NCI-H82 treated with DMSO at 0.1 percent for 48 hours (cell line): ENCODE measurements around the gene OR6K3.

Experiments
- DNase-seq: peaks from one replicate; lab custom pipeline; 2025; ENCODE audit not compliant: unreplicated experiment; lab: John Stamatoyannopoulos, UW

OR6K3 gene

DNA sequence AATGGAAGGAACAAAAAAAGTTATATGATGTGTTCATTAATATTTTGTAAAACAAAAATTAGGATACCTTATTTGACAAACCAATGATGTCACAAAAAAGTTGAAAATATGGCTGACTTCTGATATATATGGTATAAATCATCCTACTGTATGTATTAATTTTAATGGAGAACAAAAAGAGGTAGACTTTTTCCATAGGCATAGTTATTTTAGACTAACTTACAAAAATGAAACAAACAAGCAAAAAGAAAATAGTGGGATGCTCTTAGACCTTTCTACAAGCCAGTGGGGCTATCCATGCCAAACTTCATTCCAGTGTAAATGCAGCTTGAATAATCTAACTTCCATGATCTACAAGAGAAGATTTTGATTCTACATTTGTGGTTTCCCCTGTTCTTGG is 33.5 kb downstream of the OR6K3 start:
- DNase-seq: no peak

DNA sequence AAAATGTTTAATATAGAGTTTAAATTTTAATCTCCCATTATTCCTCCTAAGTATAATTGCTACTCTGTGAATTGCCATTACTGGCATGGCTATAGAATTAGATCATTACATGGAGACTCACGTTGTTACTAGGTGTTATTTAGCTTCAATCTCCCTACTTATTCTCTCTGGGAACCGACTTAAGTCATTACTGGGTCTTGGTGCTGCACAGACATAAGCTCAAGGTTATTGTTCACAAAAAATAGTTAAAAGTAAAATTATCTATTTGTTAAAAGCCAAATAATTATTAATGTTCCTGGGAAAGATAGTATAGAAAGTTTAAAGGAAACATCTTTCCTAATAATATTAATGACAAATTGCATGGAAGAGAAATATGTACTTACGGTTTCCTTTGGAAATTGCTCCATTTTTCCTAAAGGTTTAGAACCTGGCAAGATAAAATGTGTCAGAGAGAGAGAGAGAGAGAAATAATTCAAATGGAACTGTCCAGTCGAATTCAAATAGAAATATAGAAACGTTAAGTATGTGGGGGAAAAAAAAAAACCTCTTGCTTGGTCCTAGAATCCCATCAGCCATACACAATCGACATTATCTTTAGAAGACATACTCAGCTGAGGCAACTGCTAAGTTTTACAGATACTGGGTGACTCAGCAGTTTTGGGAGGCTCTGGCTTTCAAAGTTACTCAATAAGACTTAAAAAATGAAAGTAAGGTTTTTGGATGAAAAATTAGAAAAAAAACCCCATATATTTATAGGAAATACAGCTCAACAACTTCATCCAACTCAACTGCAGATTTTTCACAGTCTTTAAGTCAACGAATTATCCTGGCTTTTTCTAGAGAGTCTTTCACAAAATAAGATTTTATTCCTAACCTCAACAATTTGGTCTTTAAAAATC is 34.2 kb downstream of the OR6K3 start, which contains the start of gene SPTA1:
SPTA1 (minus strand) TSS at position 605 of the 899 bp plus-strand sequence; CDS start at position 407, 198 bp downstream.
- DNase-seq: no peak

- no peak for DNase-seq
Observed at GRCh38 chr1:158685085-158685484, 35.4 kb downstream of the OR6K3 start.

DNA sequence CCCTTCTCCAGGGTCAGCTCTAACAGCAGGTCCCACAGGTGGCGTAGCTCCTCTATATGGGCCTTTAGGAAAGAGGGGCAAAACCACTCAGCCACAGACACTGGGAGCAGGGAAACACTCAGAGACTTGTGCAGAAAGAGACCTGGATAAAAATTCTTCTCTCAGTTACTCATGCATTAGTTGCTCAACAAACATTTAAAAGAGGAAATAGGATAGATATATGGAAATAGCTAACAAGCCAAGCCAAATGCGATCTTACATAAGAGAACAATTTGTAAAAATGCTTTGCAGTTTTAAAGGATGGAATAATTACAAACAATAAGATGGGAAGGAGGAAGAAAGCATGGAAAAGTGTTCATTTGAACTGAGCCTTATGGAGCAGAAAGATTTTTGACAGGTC is 38.9 kb downstream of the OR6K3 start:
- no peak for DNase-seq

GRCh38 chr1:158679289-158679688 is 41.2 kb downstream of the OR6K3 start:
- DNase-seq: no peak

GRCh38 chr1:158675563-158676323 is 44.8 kb downstream of the OR6K3 start:
- DNase-seq: no peak

DNA sequence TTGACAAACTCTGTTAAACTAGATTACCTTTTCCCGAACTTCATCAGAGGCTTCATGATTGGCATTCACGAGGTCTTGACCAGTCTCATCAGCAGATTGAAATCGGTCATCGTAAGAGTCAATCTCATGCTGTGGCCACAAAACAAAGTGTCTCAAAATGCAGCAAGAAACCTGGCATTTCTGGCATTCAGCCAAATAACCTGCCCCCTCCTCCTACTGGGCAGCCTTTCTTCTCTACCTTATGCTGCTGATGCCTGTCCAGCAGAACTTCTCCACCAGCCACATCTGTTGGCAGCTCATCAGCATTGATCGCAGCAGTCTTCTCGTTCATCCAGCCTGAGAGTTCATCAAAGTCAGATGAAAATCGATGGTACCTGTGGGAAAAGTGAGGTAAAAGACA is 46.2 kb downstream of the OR6K3 start:
- DNase-seq: no peak
